HL-60 (cell line): ENCODE results near the gene APEH.

Source experiments
- DNase-seq, 2 experiments: peaks; one replicate each; pipeline ENCODE4 v3.0.0-alpha.2; 2010 to 2020; ENCODE audit warnings: low read depth in 1 of 2, low spot score in 1 of 2
- H3K27ac ChIP-seq: fragments of 250-450 bp; sonication (Bioruptor Pico); replicated peaks from 2 replicates; pipeline ENCODE4 v1.5.1; 2020; ENCODE audit warnings: mild to moderate bottlenecking, moderate library complexity
- H3K27me3 ChIP-seq: fragments of 250-450 bp; sonication (Bioruptor Pico); 2 replicates; pipeline ENCODE4 v1.5.1; 2021; ENCODE audit warnings: mild to moderate bottlenecking, moderate library complexity; ENCODE audit not compliant: insufficient read depth, poor library complexity, severe bottlenecking
- H3K4me3 ChIP-seq: replicated peaks from 2 replicates; pipeline ENCODE4 v1.5.1; 2011; ENCODE audit warnings: mild to moderate bottlenecking, control low read depth, low read length; ENCODE audit not compliant: insufficient read depth
- GABPA ChIP-seq: IDR thresholded peaks from 2 replicates; pipeline ENCODE4 v1.6.1; 2012; ENCODE audit warnings: low read depth
- POLR2AphosphoS5 ChIP-seq: IDR thresholded peaks from 2 replicates; pipeline ENCODE4 v1.6.1; 2012; ENCODE audit warnings: low read depth
- SPI1 ChIP-seq: IDR thresholded peaks from 2 replicates; pipeline ENCODE4 v1.6.1; 2012; ENCODE audit warnings: low read depth, mild to moderate bottlenecking, borderline replicate concordance
- TF ChIP-seq, protein P1 (sequence below): IDR thresholded peaks from 2 replicates; pipeline ENCODE4 v1.6.1; 2012; ENCODE audit warnings: low read depth; ENCODE audit not compliant: insufficient replicate concordance
- TF ChIP-seq, protein P2 (sequence below): IDR thresholded peaks from one replicate; pipeline ENCODE4 v1.5.1; 2011; ENCODE audit warnings: low read length, control low read depth, inconsistent platforms; ENCODE audit not compliant: insufficient read depth

Gene APEH

GRCh38 chr3:49636883-49637609 lies 37.1 kb upstream of the APEH start:
- DNase-seq: no peak
- Histone ChIP-seq H3K4me3 (no peak overlapping the region), H3K27ac (no peak overlapping the region), H3K27me3 (no peaks in the 10 kb centered on the region)
- TF ChIP-seq, protein P1, sequence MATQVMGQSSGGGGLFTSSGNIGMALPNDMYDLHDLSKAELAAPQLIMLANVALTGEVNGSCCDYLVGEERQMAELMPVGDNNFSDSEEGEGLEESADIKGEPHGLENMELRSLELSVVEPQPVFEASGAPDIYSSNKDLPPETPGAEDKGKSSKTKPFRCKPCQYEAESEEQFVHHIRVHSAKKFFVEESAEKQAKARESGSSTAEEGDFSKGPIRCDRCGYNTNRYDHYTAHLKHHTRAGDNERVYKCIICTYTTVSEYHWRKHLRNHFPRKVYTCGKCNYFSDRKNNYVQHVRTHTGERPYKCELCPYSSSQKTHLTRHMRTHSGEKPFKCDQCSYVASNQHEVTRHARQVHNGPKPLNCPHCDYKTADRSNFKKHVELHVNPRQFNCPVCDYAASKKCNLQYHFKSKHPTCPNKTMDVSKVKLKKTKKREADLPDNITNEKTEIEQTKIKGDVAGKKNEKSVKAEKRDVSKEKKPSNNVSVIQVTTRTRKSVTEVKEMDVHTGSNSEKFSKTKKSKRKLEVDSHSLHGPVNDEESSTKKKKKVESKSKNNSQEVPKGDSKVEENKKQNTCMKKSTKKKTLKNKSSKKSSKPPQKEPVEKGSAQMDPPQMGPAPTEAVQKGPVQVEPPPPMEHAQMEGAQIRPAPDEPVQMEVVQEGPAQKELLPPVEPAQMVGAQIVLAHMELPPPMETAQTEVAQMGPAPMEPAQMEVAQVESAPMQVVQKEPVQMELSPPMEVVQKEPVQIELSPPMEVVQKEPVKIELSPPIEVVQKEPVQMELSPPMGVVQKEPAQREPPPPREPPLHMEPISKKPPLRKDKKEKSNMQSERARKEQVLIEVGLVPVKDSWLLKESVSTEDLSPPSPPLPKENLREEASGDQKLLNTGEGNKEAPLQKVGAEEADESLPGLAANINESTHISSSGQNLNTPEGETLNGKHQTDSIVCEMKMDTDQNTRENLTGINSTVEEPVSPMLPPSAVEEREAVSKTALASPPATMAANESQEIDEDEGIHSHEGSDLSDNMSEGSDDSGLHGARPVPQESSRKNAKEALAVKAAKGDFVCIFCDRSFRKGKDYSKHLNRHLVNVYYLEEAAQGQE: no peak
- no peak for TF ChIP-seq GABPA
- TF ChIP-seq, protein P2, sequence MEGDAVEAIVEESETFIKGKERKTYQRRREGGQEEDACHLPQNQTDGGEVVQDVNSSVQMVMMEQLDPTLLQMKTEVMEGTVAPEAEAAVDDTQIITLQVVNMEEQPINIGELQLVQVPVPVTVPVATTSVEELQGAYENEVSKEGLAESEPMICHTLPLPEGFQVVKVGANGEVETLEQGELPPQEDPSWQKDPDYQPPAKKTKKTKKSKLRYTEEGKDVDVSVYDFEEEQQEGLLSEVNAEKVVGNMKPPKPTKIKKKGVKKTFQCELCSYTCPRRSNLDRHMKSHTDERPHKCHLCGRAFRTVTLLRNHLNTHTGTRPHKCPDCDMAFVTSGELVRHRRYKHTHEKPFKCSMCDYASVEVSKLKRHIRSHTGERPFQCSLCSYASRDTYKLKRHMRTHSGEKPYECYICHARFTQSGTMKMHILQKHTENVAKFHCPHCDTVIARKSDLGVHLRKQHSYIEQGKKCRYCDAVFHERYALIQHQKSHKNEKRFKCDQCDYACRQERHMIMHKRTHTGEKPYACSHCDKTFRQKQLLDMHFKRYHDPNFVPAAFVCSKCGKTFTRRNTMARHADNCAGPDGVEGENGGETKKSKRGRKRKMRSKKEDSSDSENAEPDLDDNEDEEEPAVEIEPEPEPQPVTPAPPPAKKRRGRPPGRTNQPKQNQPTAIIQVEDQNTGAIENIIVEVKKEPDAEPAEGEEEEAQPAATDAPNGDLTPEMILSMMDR: no peak

DNA sequence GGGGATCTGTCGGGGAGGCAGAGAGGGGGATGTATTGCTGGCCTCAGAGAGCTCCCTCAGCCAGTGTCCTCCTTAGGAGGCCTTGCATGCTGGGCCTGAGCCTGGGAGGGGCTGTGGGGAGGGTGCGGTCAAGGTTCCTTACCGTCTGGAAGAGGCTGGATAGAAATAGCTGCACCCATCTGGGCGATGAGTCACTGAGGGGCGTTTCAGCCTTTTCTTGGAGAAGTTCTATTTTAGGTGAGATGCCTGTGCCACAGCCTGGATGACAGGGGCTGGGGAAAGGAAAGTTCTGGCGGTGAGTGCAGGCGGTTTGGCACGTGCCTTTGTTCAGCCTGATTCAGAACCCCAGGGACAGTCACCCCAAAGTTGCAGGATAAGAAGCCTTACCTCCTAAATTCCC lies 35.7 kb upstream of the APEH start:
- TF ChIP-seq POLR2AphosphoS5 (no peak), GABPA (no peak), SPI1 (no peak)
- TF ChIP-seq, protein P2: no peak
- TF ChIP-seq, protein P1: no peak
- Histone ChIP-seq H3K4me3 (no peak overlapping the region), H3K27ac (no peak overlapping the region), H3K27me3 (no peaks in the 10 kb centered on the region)
- peak in 1 of 2 experiments; percentile 17 for DNase-seq

DNA sequence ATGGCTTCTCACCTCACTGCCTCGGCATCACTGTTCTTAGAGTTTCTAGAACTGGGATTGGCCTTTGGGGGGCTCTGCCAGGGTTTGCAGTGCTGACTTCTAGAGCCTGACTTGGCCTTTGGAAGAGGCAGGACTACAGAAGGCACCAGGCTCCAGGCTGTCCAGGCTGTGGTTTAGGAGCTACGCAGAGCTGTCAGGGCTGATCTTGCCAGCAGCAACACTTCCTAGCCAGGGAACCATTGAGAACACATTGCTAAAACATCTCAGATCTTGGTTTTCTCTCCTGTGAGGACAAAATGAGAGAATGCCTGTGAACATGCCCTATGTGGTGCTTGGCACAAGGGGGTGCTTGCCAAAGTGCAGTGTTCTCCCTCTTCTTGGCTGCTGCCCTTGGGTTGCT lies 34.6 kb upstream of the APEH start:
- Histone ChIP-seq H3K27ac (no peak overlapping the region), H3K4me3 (no peak overlapping the region), H3K27me3 (no peaks in the 10 kb centered on the region)
- TF ChIP-seq, protein P2: no peak
- no peak for TF ChIP-seq SPI1
- no peak for TF ChIP-seq GABPA
- TF ChIP-seq POLR2AphosphoS5: no peak
- TF ChIP-seq, protein P1: no peak
- DNase-seq: no peak
